Measurements from ENCODE around the gene SNRNP40. TPM values are rescaled to one million over a fixed set of nuclear protein-coding genes. Genes with fewer than 3 reads are reported as not detected.

SNRNP40 gene
- total and polyA plus RNA-seq, 2 experiments from 2014 or later, result 90.0 to 135 TPM

DNA sequence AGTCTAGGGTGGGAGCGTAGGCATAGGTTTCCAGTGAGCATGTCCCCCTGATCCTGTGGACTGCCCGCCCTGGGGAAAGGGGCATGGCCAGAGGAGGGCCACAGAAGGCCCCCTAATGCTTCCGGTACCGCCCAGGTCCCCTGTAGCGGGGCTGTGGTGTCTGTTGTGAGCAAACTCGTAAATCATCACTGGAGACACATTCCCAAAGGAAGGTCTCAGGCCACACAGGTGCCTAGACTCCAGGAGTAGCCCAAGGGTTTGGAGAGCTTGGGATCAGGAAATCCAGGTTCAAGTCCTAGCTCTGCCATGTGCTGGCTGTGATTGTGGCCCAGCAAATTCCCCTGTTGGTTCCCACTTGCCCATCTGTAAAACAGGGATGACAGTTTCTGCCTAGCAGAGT lies 77.1 kb downstream of the SNRNP40 start:
- no peak overlapping the region for H3K4me3 ChIP-seq
- no peaks in the 10 kb centered on the region; the same call in 1 of the 2 replicates for H3K79me2 ChIP-seq (replicated peaks; ENCODE audit: insufficient read depth)
- Mint-ChIP-seq H3K4me3 (no peak overlapping the region), H3K9me3 (no peaks in the 10 kb centered on the region), H3K27me3 (ENCODE audit: insufficient read depth, low read depth, poor library complexity) (peaks cover 13% of the 10 kb centered on the region), H3K27ac (no peak overlapping the region), H3K36me3 (ENCODE audit: low read depth) (no peaks in the 10 kb centered on the region; the same call in 2 of the 3 replicates), H3K4me1 (peaks cover 29% of the 10 kb centered on the region)
- no peaks in the 10 kb centered on the region for H4K20me1 ChIP-seq (replicated peaks; ENCODE audit: insufficient read depth)
- no peak overlapping the region for H3K27ac ChIP-seq (ENCODE audit: low read depth)
- peaks cover 20% of the 10 kb centered on the region for H3K4me1 ChIP-seq (ENCODE audit: insufficient read depth)
- ATAC-seq (no peak), DNase-seq (ENCODE audit: low spot score) (no peak)
- no peak overlapping the region for H3K4me2 ChIP-seq
- H3K9me2 ChIP-seq (ENCODE audit: insufficient read depth), result no peaks in the 10 kb centered on the region
- H3F3A ChIP-seq (replicated peaks; ENCODE audit: low read depth), result 0 out of 2 replicates have a peak, but pooled peaks cover 6% of the 10 kb centered on the region
- no peaks in the 10 kb centered on the region for H3K27me3 ChIP-seq (ENCODE audit: insufficient read depth)
- TF ChIP-seq JUNB (IDR thresholded peaks at IDR 0.05; ENCODE audit: unreplicated experiment) (no peak), ZNF462 (CRISPR knock-in tag; IDR thresholded peaks at IDR 0.05) (no peak), STAT1 (IDR thresholded peaks at IDR 0.05; ENCODE audit: unreplicated experiment) (no peak), CREB1 (CRISPR knock-in tag; IDR thresholded peaks at IDR 0.05; ENCODE audit: low read depth) (no peak), ZNF114 (CRISPR knock-in tag; IDR thresholded peaks at IDR 0.05) (no peak), POLR2AphosphoS5 (IDR thresholded peaks at IDR 0.05; ENCODE audit: low read depth) (no peak), ZNF331 (CRISPR knock-in tag; IDR thresholded peaks at IDR 0.05; ENCODE audit: low read depth) (no peak), EZH2phosphoT487 (IDR thresholded peaks at IDR 0.05; ENCODE audit: unreplicated experiment) (no peak), EZH2 (IDR thresholded peaks at IDR 0.05; ENCODE audit: low read depth, unreplicated experiment) (no peak), NANOG (IDR thresholded peaks at IDR 0.05; ENCODE audit: borderline replicate concordance) (no peak)
- TF ChIP-seq, protein P1, sequence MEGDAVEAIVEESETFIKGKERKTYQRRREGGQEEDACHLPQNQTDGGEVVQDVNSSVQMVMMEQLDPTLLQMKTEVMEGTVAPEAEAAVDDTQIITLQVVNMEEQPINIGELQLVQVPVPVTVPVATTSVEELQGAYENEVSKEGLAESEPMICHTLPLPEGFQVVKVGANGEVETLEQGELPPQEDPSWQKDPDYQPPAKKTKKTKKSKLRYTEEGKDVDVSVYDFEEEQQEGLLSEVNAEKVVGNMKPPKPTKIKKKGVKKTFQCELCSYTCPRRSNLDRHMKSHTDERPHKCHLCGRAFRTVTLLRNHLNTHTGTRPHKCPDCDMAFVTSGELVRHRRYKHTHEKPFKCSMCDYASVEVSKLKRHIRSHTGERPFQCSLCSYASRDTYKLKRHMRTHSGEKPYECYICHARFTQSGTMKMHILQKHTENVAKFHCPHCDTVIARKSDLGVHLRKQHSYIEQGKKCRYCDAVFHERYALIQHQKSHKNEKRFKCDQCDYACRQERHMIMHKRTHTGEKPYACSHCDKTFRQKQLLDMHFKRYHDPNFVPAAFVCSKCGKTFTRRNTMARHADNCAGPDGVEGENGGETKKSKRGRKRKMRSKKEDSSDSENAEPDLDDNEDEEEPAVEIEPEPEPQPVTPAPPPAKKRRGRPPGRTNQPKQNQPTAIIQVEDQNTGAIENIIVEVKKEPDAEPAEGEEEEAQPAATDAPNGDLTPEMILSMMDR (conservative IDR thresholded peaks at IDR 0.05; ENCODE audit: low read depth in 2 of 2), result no peak
- TF ChIP-seq, protein P2, sequence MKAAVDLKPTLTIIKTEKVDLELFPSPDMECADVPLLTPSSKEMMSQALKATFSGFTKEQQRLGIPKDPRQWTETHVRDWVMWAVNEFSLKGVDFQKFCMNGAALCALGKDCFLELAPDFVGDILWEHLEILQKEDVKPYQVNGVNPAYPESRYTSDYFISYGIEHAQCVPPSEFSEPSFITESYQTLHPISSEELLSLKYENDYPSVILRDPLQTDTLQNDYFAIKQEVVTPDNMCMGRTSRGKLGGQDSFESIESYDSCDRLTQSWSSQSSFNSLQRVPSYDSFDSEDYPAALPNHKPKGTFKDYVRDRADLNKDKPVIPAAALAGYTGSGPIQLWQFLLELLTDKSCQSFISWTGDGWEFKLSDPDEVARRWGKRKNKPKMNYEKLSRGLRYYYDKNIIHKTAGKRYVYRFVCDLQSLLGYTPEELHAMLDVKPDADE (IDR thresholded peaks at IDR 0.05), result no peak
- TF ChIP-seq, protein P3, sequence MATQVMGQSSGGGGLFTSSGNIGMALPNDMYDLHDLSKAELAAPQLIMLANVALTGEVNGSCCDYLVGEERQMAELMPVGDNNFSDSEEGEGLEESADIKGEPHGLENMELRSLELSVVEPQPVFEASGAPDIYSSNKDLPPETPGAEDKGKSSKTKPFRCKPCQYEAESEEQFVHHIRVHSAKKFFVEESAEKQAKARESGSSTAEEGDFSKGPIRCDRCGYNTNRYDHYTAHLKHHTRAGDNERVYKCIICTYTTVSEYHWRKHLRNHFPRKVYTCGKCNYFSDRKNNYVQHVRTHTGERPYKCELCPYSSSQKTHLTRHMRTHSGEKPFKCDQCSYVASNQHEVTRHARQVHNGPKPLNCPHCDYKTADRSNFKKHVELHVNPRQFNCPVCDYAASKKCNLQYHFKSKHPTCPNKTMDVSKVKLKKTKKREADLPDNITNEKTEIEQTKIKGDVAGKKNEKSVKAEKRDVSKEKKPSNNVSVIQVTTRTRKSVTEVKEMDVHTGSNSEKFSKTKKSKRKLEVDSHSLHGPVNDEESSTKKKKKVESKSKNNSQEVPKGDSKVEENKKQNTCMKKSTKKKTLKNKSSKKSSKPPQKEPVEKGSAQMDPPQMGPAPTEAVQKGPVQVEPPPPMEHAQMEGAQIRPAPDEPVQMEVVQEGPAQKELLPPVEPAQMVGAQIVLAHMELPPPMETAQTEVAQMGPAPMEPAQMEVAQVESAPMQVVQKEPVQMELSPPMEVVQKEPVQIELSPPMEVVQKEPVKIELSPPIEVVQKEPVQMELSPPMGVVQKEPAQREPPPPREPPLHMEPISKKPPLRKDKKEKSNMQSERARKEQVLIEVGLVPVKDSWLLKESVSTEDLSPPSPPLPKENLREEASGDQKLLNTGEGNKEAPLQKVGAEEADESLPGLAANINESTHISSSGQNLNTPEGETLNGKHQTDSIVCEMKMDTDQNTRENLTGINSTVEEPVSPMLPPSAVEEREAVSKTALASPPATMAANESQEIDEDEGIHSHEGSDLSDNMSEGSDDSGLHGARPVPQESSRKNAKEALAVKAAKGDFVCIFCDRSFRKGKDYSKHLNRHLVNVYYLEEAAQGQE (IDR thresholded peaks at IDR 0.05; ENCODE audit: unreplicated experiment), result no peak
- H3K36me3 ChIP-seq (ENCODE audit: insufficient read depth), result no peaks in the 10 kb centered on the region
- H2AFZ ChIP-seq, result no peak overlapping the region
